HepG2 (cell line): ENCODE data around the gene SIX3. TPM values are rescaled to one million over a fixed set of nuclear protein-coding genes. Genes with fewer than 3 reads are reported as not detected.

Source experiments
- ATAC-seq: fragments of 200-7000 bp; cut with Tn5 transposase; 3 replicates; pipeline ENCODE4 v1.9.1; 2020; ENCODE audit warnings: mild to moderate bottlenecking, moderate library complexity
- BruUV-seq: library from RNA; stranded (reverse); fragments of 400-500 nt; replicated peaks from 2 replicates; lab custom pipeline; 2021; lab: Mats Ljungman, UMichigan
- CTCF ChIA-PET: fragments of 300-600 bp; formaldehyde crosslinking; extraction: SDS; loops from one replicate; lab custom pipeline; 2021; ENCODE audit warnings: low total read pairs, inconsistent platforms, low intra/inter-chr PET ratio; lab: Yijun Ruan, JAX
- POLR2A ChIA-PET: fragments of 350-600 bp; sonication (Branson Sonifier 250); formaldehyde crosslinking; loops from one replicate; lab custom pipeline; 2020; ENCODE audit warnings: antibody characterized with exemption, inconsistent platforms; lab: Yijun Ruan, JAX
- DNase-seq: peaks from one replicate; pipeline ENCODE4 v3.0.0-alpha.2; 2015; ENCODE audit warnings: low spot score
- FAIRE-seq: peaks from 3 replicates; lab custom pipeline; 2011; peaks lifted over from hg19 to GRCh38; lab: Jason Lieb, UNC
- H2AFZ ChIP-seq: one replicate; pipeline ENCODE4 v1.6.1; 2011; ENCODE audit warnings: low read length, inconsistent platforms
- H3K27ac ChIP-seq: fragments of 300-600 bp; 3 replicates; pipeline ENCODE4 v1.8.0; 2011; ENCODE audit warnings: mixed run types, mild to moderate bottlenecking, mixed read lengths, low read length, inconsistent platforms; ENCODE audit not compliant: insufficient read depth; ENCODE audit errors: extremely low read length
- H3K27me3 ChIP-seq, 2 experiments: fragments of 200-600 bp in 1 of 2; 2 replicates in 1 of 2; 3 replicates in 1 of 2; pipeline versions ENCODE4 v1.6.0 to v1.8.0; 2011; ENCODE audit warnings: low read length in 2 of 2, mild to moderate bottlenecking in 2 of 2, moderate library complexity in 2 of 2, inconsistent platforms in 1 of 2; ENCODE audit not compliant: insufficient read depth in 2 of 2, control insufficient read depth in 1 of 2
- H3K36me3 ChIP-seq, 2 experiments: fragments of 200-600 bp in 1 of 2; replicated peaks in 1 of 2; 2 replicates in 1 of 2; 3 replicates in 1 of 2; pipeline versions ENCODE4 v1.5.1 to v1.8.0; 2011; ENCODE audit warnings: low read length in 2 of 2, inconsistent platforms in 1 of 2; ENCODE audit not compliant: insufficient read depth in 2 of 2, control insufficient read depth in 1 of 2
- H3K4me1 ChIP-seq: 2 replicates; pipeline ENCODE4 v1.5.1; 2012; ENCODE audit warnings: low read length, inconsistent platforms; ENCODE audit not compliant: insufficient read depth
- H3K4me2 ChIP-seq: 2 replicates; pipeline ENCODE4 v1.6.0; 2011; ENCODE audit warnings: low read depth, low read length, inconsistent platforms
- H3K4me3 ChIP-seq, 3 experiments: fragments of 200-600 bp in 1 of 3; sonication (generic), shearing (Covaris generic) in 1 of 3; replicated peaks in 1 of 3; 2 replicates each; pipeline ENCODE4 v1.5.1; 2011 to 2016; ENCODE audit warnings: low read length in 3 of 3, inconsistent platforms in 2 of 3, low read depth in 2 of 3, mild to moderate bottlenecking in 2 of 3, control low read depth in 1 of 3, mixed read lengths in 1 of 3; ENCODE audit not compliant: insufficient read depth in 1 of 3
- H3K79me2 ChIP-seq: one replicate; pipeline ENCODE4 v1.6.1; 2011; ENCODE audit warnings: low read length, inconsistent platforms; ENCODE audit not compliant: insufficient read depth
- H3K9ac ChIP-seq: 2 replicates; pipeline ENCODE4 v1.6.0; 2011; ENCODE audit warnings: mild to moderate bottlenecking, low read depth, low read length, inconsistent platforms; ENCODE audit not compliant: insufficient read depth
- H3K9me3 ChIP-seq: 2 replicates; pipeline ENCODE4 v1.5.1; 2012; ENCODE audit warnings: mild to moderate bottlenecking, low read length
- H4K20me1 ChIP-seq: 2 replicates; pipeline ENCODE4 v1.6.0; 2011; ENCODE audit warnings: inconsistent platforms, mild to moderate bottlenecking, low read length, moderate library complexity; ENCODE audit not compliant: insufficient read depth
- KAT2B ChIP-seq: fragments of 150-350 bp; IDR thresholded peaks from 2 replicates; pipeline ENCODE4 v1.6.1; 2014; ENCODE audit warnings: low read depth, low read length, borderline replicate concordance
- RCOR2 ChIP-seq: IDR thresholded peaks from 2 replicates; pipeline ENCODE4 v1.6.1; 2016; ENCODE audit warnings: missing biosample characterization, missing genetic modification reagents
- RELA ChIP-seq: sonication (generic); formaldehyde crosslinking; IDR thresholded peaks from 2 replicates; pipeline ENCODE4 v1.4.0; 2020; ENCODE audit warnings: missing genetic modification reagents
- SPEN ChIP-seq: sonication (generic); formaldehyde crosslinking; IDR thresholded peaks from 2 replicates; pipeline ENCODE4 v1.5.1; 2020; ENCODE audit warnings: low read depth, mild to moderate bottlenecking, missing genetic modification reagents
- ZBTB38 ChIP-seq: sonication (generic); formaldehyde crosslinking; IDR thresholded peaks from 2 replicates; pipeline ENCODE4 v1.5.1; 2020; ENCODE audit warnings: mild to moderate bottlenecking, missing genetic modification reagents
- ZNF17 ChIP-seq: sonication (generic); formaldehyde crosslinking; IDR thresholded peaks from 2 replicates; pipeline ENCODE4 v1.5.0; 2020; ENCODE audit warnings: mild to moderate bottlenecking, missing genetic modification reagents
- ZNF563 ChIP-seq: sonication (generic); formaldehyde crosslinking; IDR thresholded peaks from 2 replicates; pipeline ENCODE4 v1.8.0; 2022; ENCODE audit warnings: mild to moderate bottlenecking, moderate library complexity, missing genetic modification reagents
- ZNF598 ChIP-seq: sonication (generic); formaldehyde crosslinking; IDR thresholded peaks from 2 replicates; pipeline ENCODE4 v1.5.1; 2020; ENCODE audit warnings: mild to moderate bottlenecking, missing genetic modification reagents, borderline replicate concordance
- ZNF768 ChIP-seq: sonication (generic); formaldehyde crosslinking; IDR thresholded peaks from 2 replicates; pipeline ENCODE4 v1.4.0; 2020; ENCODE audit warnings: missing genetic modification reagents
- ZNF839 ChIP-seq: sonication (generic); formaldehyde crosslinking; IDR thresholded peaks from 2 replicates; pipeline ENCODE4 v1.4.0; 2020; ENCODE audit warnings: missing genetic modification reagents, mild to moderate bottlenecking, borderline replicate concordance
- WGBS: methylation state at CpG from one replicate; pipeline ENCODE4 v1.1.6; 2017; ENCODE audit warnings: low lambda C conversion rate; 5-methylcytosine and 5-hydroxymethylcytosine counted together
- in situ Hi-C: cut with HindIII; loops from 2 replicates; pipeline ENCODE4 v1.10.0; 2017; ENCODE audit warnings: low pct_unique_long_range_greater_than_20kb; ENCODE audit not compliant: extremely low pct_ligation_motif_present
- intact Hi-C: fragments of 100-400 bp; cut with micrococcal nuclease; formaldehyde crosslinking; loops from one replicate; pipeline ENCODE4 v1.10.0; 2022; ENCODE audit not compliant: unreplicated experiment
- polyA plus RNA-seq, 8 experiments: library from polyadenylated mRNA; depleted of rRNA in 3 of 8; stranded (reverse) in 7 of 8; unstranded in 1 of 8; fragments of >200 nt; fragmentation: Illumina TruSeq in 4 of 8; extraction: Trizol in 4 of 8; gene quantifications; 2 replicates each; pipeline versions ENCODE4 v1.2.1 to v1.2.3, GENCODE V29; 2011 to 2016; ENCODE audit warnings: low read depth in 4 of 8, missing spikeins in 1 of 8, mixed read lengths in 1 of 8; ENCODE audit not compliant: insufficient read depth in 1 of 8
- total RNA-seq, 5 experiments: library from RNA; depleted of rRNA; stranded (reverse); fragments of >200 nt; fragmentation: Illumina TruSeq; extraction: Trizol; gene quantifications; 2 replicates each; pipeline ENCODE4 v1.2.3, GENCODE V29; 2016; ENCODE audit warnings: low read depth in 1 of 5
- TF ChIP-seq, protein P1 (sequence below): sonication (generic); formaldehyde crosslinking; IDR thresholded peaks from 2 replicates; pipeline ENCODE4 v1.4.0; 2020; ENCODE audit warnings: missing genetic modification reagents

SIX3 gene
- total and polyA plus RNA-seq, 2 of the 13 experiments (the other 11 are each of a cell fraction or from before 2014, with no cell fraction given), result not detected

- TF ChIP-seq ZNF563 (CRISPR knock-in tag) (0 out of 2 replicates have a peak, but pooled peaks have one; percentile 13), ZNF17 (CRISPR knock-in tag) (no peak), ZBTB38 (CRISPR knock-in tag) (0 out of 2 replicates have a peak, but pooled peaks have one; percentile 17), ZNF768 (CRISPR knock-in tag) (peak; percentile 100), RCOR2 (CRISPR knock-in tag) (peak; percentile 60; the same call in 1 of the 2 replicates)
- TF ChIP-seq, protein P1, sequence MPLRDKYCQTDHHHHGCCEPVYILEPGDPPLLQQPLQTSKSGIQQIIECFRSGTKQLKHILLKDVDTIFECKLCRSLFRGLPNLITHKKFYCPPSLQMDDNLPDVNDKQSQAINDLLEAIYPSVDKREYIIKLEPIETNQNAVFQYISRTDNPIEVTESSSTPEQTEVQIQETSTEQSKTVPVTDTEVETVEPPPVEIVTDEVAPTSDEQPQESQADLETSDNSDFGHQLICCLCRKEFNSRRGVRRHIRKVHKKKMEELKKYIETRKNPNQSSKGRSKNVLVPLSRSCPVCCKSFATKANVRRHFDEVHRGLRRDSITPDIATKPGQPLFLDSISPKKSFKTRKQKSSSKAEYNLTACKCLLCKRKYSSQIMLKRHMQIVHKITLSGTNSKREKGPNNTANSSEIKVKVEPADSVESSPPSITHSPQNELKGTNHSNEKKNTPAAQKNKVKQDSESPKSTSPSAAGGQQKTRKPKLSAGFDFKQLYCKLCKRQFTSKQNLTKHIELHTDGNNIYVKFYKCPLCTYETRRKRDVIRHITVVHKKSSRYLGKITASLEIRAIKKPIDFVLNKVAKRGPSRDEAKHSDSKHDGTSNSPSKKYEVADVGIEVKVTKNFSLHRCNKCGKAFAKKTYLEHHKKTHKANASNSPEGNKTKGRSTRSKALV, result peak; percentile 82; the same call in 1 of the 2 replicates
These were observed 11.4 kb downstream of the SIX3 start (continued) for GRCh38 chr2:44952806-44953498.

DNA sequence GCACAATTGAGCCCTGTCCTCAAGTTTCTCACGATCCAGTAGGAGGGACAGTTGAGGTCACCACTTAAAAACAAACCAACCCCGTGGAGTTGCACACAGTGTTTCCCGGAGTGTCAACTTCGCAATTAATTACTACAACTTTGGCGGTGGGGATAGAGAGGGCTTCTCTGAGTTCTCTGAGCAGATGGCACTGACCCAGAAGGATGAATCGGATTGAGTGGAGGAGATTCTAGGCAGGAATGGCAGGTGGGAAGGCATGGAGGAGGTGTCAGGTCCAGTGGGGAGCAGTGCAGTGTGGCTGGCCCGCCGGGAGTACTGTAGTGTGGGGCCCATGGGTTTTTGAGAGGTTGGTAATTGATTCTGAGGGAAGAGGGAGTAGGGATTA, 12.0 kb downstream of the SIX3 start:
- ChIA-PET POLR2A (no interaction called here), CTCF (interaction anchor here (5.4 kb wide), 1 partner anchor 474 kb away, joined by 67 read pairs; no protein-coding TSS in a partner anchor)
- no peak for ATAC-seq
- Histone ChIP-seq H3K4me2 (peak overlapping the region; percentile 82; the same call in 1 of the 2 replicates), H3K9me3 (no peaks in the 10 kb centered on the region), H4K20me1 (peaks cover 4% of the 10 kb centered on the region; the same call in 1 of the 2 replicates), H3K4me1 (peaks cover 32% of the 10 kb centered on the region), H3K4me3 (no peak overlapping the region), H3K27me3 (peaks cover 30 to 98% of the 10 kb centered on the region in 2 experiments; a peak in 4 of 5 replicates), H2AFZ (no peak overlapping the region), H3K36me3 (no peaks in the 10 kb centered on the region), H3K9ac (no peak overlapping the region), H3K79me2 (no peaks in the 10 kb centered on the region), H3K27ac (no peak overlapping the region)
- BruUV-seq, result no TSS peak
- intact Hi-C loops, result loop anchor here (2.0 to 5.0 kb wide), 2 partner anchors 393 to 911 kb away; no protein-coding TSS in a partner anchor
- in situ Hi-C loops, result loop anchor here (10.0 kb wide), 1 partner anchor 909 kb away; no protein-coding TSS in a partner anchor
- DNase-seq, result no peak
- no peak for FAIRE-seq
- no peak for TF ChIP-seq RELA (CRISPR knock-in tag)
- TF ChIP-seq SPEN (CRISPR knock-in tag), result no peak
- TF ChIP-seq KAT2B, result no peak
- no peak for TF ChIP-seq ZNF598
- TF ChIP-seq ZNF839 (CRISPR knock-in tag), result no peak
- whole genome bisulfite sequencing, result 39% methylated on average over 8 of the region's 8 CpGs
